ENCODE data around the gene FAM13B. TPM values are rescaled to one million over a fixed set of nuclear protein-coding genes. Genes with fewer than 3 reads are reported as not detected.

FAM13B gene
- total RNA-seq, 4 donors from 2014 or later: 25.2 to 49.1 (median 44.2) TPM

GRCh38 chr5:138015916-138016315 lies 17.0 kb downstream of the FAM13B start:
- no peak for TF ChIP-seq CTCF (IDR thresholded peaks at IDR 0.05; ENCODE audit: low read depth)

DNA sequence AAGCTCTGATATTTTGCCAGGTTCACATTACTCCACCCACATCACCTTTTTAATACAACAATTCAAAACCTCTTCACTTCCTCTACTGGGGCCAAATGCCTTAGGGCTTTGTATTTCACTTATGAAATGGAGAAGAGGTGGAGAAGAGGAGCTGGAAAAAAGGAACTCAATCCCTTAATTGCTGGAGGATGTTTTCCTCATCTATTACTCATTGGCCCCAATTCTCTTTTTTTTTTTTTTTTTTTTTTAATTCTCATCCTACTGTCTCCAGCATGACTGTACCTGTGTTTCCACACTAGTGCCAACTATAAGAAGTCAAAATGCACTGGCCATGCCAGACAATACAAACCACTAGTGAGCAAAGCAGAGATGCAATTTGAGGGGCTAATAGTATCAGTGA lies 20.9 kb downstream of the FAM13B start:
- TF ChIP-seq CTCF (IDR thresholded peaks at IDR 0.05; ENCODE audit: low read depth): no peak

- no peak for TF ChIP-seq CTCF (IDR thresholded peaks at IDR 0.05; ENCODE audit: low read depth)
Observed at GRCh38 chr5:138000102-138000723, 32.7 kb downstream of the FAM13B start.

- no peak for TF ChIP-seq CTCF (IDR thresholded peaks at IDR 0.05; ENCODE audit: low read depth)
Observed at GRCh38 chr5:137997726-137998213, 35.1 kb downstream of the FAM13B start.

DNA sequence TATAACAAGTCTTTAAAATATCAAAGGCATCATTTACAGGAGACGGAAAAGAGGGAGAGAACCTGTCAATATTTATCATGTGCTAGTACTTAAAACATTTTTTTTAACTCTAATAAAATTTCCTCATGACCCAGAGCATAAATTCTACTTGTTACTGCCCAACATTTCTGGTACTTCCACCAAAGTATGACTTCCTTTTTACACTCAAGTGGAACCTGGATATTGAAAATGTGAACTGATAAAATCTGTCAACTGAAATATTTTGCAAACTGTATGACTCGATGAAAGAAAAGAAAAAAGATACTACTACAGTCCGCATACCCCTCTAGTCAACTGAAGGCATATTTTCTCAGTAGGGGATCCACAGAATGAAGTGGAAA lies 37.1 kb downstream of the FAM13B start:
- TF ChIP-seq CTCF (IDR thresholded peaks at IDR 0.05; ENCODE audit: low read depth): no peak

DNA sequence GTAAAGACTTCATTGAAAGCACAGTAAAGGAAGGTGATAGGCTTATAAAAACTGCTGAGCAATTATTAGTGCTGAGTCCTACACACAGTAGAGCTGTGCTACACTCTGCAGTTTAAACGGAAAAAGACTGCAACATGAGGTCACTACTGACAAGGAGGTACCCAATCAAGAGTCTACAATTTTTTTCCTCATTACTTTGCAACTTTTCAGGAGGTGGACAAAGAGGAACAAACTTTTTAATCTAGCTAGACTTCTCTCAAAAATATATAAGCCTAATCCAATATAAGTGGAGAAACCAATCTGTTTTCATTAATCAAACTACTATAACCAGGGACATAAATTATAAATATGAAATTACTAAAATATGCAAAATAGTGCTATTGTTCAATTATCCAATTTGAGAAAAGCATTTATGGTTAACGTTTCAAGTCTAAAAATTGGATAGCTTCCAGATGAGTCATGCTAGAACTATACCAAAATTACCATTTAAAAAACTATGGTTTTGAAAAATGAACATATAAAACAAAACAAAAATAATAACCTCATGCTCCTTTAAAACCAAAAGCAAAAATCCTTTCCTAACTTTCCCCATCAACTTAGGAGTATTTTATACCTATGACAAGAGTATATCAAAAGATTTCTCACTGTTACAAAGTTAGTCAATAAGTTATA lies 37.7 kb downstream of the FAM13B start:
- no peak for TF ChIP-seq CTCF (IDR thresholded peaks at IDR 0.05; ENCODE audit: low read depth)

- TF ChIP-seq CTCF (IDR thresholded peaks at IDR 0.05; ENCODE audit: low read depth): no peak
Observed at GRCh38 chr5:137994556-137994955, 38.3 kb downstream of the FAM13B start.

All from subcutaneous adipose tissue (tissue), 4 donors.